Measurements from ENCODE around the gene SLC45A2. TPM values are rescaled to one million over a fixed set of nuclear protein-coding genes. Genes with fewer than 3 reads are reported as not detected.

SLC45A2 gene
- total RNA-seq, 2 donors from 2014 or later: 0.82 TPM; not detected in 1

- no peak for DNase-seq (ENCODE audit: low spot score)
- Histone ChIP-seq H3K4me1 (no peaks in the 10 kb centered on the region), H3K4me3 (no peak overlapping the region), H3K27me3 (no peaks in the 10 kb centered on the region), H3K36me3 (peaks cover 14% of the 10 kb centered on the region), H3K9me3 (no peaks in the 10 kb centered on the region), H3K27ac (no peak overlapping the region)
- TF ChIP-seq, protein P1, sequence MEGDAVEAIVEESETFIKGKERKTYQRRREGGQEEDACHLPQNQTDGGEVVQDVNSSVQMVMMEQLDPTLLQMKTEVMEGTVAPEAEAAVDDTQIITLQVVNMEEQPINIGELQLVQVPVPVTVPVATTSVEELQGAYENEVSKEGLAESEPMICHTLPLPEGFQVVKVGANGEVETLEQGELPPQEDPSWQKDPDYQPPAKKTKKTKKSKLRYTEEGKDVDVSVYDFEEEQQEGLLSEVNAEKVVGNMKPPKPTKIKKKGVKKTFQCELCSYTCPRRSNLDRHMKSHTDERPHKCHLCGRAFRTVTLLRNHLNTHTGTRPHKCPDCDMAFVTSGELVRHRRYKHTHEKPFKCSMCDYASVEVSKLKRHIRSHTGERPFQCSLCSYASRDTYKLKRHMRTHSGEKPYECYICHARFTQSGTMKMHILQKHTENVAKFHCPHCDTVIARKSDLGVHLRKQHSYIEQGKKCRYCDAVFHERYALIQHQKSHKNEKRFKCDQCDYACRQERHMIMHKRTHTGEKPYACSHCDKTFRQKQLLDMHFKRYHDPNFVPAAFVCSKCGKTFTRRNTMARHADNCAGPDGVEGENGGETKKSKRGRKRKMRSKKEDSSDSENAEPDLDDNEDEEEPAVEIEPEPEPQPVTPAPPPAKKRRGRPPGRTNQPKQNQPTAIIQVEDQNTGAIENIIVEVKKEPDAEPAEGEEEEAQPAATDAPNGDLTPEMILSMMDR (IDR thresholded peaks at IDR 0.05): no peak
Observed at GRCh38 chr5:33984178-33984577, 315 bp downstream of the SLC45A2 start.

- DNase-seq (ENCODE audit: low spot score): no peak
- H3K36me3 ChIP-seq: no peaks in the 10 kb centered on the region
- H3K27ac ChIP-seq: no peak overlapping the region
- no peak overlapping the region for H3K4me3 ChIP-seq
- H3K27me3 ChIP-seq: no peaks in the 10 kb centered on the region
- no peaks in the 10 kb centered on the region for H3K9me3 ChIP-seq
- no peaks in the 10 kb centered on the region for H3K4me1 ChIP-seq
- TF ChIP-seq, protein P1 (IDR thresholded peaks at IDR 0.05): no peak
Observed at GRCh38 chr5:33981408-33982162, 2.9 kb downstream of the SLC45A2 start.

DNA sequence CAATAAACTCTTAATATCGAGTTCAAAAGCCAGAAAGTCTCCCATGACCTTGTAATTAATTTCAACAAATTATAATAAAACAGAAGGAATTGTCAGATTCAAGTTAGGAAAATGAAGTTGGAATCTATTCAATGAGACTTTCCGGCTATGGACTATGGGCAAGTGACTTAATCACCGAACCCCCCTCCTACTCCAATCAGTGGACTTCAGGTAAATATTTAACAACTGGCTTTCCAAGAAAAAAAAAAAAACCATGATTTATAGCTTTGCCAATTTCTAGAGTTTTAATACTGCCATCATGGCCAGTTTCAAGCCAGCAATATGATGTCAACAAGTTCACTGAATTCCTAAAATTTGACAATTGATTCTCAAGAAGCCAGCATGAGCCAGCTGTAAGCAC is 4.5 kb downstream of the SLC45A2 start:
- no peaks in the 10 kb centered on the region for H3K36me3 ChIP-seq
- H3K9me3 ChIP-seq: no peaks in the 10 kb centered on the region
- TF ChIP-seq, protein P1 (IDR thresholded peaks at IDR 0.05): no peak
- no peak overlapping the region for H3K4me3 ChIP-seq
- no peak overlapping the region for H3K27ac ChIP-seq
- H3K4me1 ChIP-seq: peaks cover 0 to 11% of the 10 kb centered on the region in 2 donors
- DNase-seq (ENCODE audit: low spot score): no peak
- H3K27me3 ChIP-seq: no peaks in the 10 kb centered on the region

DNA sequence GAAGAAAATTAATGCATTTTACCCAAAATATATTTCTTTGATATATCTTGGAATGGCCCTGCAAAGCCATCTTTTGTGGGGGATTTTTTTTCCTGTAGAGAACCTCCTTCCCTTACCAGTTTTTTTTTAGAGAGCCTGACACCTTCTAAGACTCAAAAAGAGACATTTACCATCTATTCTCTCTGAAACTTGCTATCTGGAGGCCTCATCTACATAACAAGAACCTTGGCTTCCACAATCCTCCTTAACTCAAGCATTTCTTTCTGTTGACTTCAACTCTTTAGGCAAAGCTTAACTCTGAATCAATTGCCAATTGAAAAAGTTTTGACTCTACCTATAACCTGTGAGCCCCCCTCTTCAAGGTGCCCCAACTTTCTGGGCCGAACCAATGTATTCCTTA is 6.2 kb downstream of the SLC45A2 start:
- Histone ChIP-seq H3K9me3 (no peaks in the 10 kb centered on the region), H3K36me3 (no peaks in the 10 kb centered on the region), H3K27me3 (no peaks in the 10 kb centered on the region), H3K4me3 (no peak overlapping the region), H3K27ac (no peak overlapping the region), H3K4me1 (peaks cover 0 to 17% of the 10 kb centered on the region in 2 donors)
- TF ChIP-seq, protein P1 (IDR thresholded peaks at IDR 0.05): no peak
- DNase-seq (ENCODE audit: low spot score): no peak

DNA sequence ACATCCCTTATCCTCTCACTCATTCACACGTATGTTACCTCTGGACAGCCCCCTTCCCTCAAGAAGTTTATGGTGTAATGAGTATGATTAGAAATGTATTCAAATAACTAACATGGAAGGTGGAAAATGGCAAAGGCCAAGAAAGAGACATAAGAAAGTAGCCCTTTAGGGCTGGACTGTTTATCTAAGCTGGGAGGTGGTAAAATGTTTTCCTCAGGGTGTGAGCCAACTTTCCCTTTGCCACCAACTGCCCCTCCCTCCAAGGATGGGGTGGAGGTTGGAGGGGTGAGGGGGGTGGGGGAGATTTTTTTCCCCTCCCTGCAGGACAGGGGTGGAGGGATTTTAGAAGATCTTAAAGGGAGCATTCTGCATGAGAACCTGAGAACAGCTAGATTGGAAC is 8.2 kb downstream of the SLC45A2 start:
- Histone ChIP-seq H3K9me3 (no peaks in the 10 kb centered on the region), H3K27me3 (no peaks in the 10 kb centered on the region), H3K36me3 (no peaks in the 10 kb centered on the region), H3K4me1 (peaks cover 0 to 17% of the 10 kb centered on the region in 2 donors), H3K27ac (no peak overlapping the region), H3K4me3 (no peak overlapping the region)
- no peak for DNase-seq (ENCODE audit: low spot score)
- TF ChIP-seq, protein P1 (IDR thresholded peaks at IDR 0.05): no peak

- TF ChIP-seq, protein P1 (IDR thresholded peaks at IDR 0.05): no peak
- DNase-seq (ENCODE audit: low spot score): no peak
- Histone ChIP-seq H3K27me3 (no peaks in the 10 kb centered on the region), H3K4me3 (no peak overlapping the region), H3K9me3 (no peaks in the 10 kb centered on the region), H3K27ac (no peak overlapping the region), H3K4me1 (peaks cover 0 to 17% of the 10 kb centered on the region in 2 donors), H3K36me3 (no peaks in the 10 kb centered on the region)
Observed at GRCh38 chr5:33975852-33976251, 8.6 kb downstream of the SLC45A2 start.
